GM12864 (cell line): ENCODE results near the gene CACNA2D3.

Source experiments
- DNase-seq: peaks from one replicate; pipeline ENCODE4 v3.0.0-alpha.2; 2011; ENCODE audit warnings: low read depth
- H3K4me3 ChIP-seq: 2 replicates; pipeline ENCODE4 v1.5.1; 2011; ENCODE audit warnings: mild to moderate bottlenecking, low read depth, low read length, control low read depth
- TF ChIP-seq, protein P1 (sequence below): IDR thresholded peaks from 2 replicates; pipeline ENCODE4 v1.5.1; 2011; ENCODE audit warnings: low read depth, mild to moderate bottlenecking, moderate library complexity, low read length, control low read depth, inconsistent platforms; ENCODE audit errors: missing control alignments

Gene CACNA2D3

GRCh38 chr3:54357301-54357700 lies 234.9 kb downstream of the CACNA2D3 start:
- no peak overlapping the region for H3K4me3 ChIP-seq
- TF ChIP-seq, protein P1, sequence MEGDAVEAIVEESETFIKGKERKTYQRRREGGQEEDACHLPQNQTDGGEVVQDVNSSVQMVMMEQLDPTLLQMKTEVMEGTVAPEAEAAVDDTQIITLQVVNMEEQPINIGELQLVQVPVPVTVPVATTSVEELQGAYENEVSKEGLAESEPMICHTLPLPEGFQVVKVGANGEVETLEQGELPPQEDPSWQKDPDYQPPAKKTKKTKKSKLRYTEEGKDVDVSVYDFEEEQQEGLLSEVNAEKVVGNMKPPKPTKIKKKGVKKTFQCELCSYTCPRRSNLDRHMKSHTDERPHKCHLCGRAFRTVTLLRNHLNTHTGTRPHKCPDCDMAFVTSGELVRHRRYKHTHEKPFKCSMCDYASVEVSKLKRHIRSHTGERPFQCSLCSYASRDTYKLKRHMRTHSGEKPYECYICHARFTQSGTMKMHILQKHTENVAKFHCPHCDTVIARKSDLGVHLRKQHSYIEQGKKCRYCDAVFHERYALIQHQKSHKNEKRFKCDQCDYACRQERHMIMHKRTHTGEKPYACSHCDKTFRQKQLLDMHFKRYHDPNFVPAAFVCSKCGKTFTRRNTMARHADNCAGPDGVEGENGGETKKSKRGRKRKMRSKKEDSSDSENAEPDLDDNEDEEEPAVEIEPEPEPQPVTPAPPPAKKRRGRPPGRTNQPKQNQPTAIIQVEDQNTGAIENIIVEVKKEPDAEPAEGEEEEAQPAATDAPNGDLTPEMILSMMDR = no peak
- DNase-seq = no peak

- TF ChIP-seq, protein P1 = no peak
- DNase-seq = no peak
- H3K4me3 ChIP-seq = no peak overlapping the region
These were observed 236.0 kb downstream of the CACNA2D3 start for GRCh38 chr3:54358316-54358715.

DNA sequence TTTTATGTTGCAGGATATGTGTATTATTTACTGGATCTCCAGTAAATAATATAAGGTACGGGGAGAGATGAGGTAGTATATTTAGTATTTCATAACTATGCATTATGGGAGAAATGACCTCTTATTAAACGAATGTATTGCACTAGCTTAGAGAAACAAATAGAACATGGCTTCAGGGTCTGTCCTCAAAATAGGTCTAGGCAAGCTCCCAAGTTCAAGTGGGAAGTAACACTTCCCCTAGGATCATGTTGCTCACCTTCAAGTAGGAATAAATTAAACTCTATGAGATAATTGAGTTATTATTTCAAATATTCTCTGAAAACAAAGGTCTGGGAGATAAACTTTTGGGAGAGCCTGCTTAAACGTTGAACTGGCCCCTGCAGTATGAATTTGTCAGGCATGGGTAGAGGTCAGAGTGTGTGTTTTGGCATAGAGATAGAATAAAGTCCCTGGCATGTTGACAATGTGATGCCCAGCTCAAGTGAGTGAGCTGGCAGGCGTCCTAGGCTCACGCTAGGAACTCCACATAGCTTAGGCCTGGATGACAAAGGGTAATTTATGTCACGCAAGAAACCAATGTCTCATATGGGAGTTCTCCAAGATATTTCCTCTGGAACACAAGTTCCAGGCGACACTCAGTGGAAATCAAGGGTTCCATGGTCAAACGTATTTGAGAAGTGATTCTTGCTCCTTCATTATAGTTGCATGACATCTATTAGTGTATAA lies 236.8 kb downstream of the CACNA2D3 start:
- DNase-seq = no peak
- TF ChIP-seq, protein P1 = no peak
- no peak overlapping the region for H3K4me3 ChIP-seq

DNA sequence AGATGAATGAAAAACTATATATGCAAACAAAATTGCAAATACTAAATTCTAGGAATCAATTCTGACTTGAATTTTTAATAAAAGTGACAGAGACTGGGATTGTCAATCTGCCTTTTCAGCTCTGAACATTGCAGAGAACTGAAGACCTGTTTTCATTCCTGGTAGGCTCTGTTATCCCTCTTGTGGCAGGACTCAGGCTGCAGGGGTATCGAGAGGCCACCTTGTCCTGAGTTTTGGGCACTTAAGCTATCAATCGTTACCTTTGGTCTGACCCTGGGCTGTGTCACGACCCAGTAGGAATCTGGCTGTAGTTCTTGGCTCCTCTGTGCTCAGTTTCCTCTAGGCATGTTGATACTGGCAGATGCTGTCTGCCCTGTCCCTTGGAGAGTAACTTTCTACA lies 238.0 kb downstream of the CACNA2D3 start:
- DNase-seq = no peak
- no peak overlapping the region for H3K4me3 ChIP-seq
- TF ChIP-seq, protein P1 = no peak

GRCh38 chr3:54361746-54362283 lies 239.5 kb downstream of the CACNA2D3 start:
- H3K4me3 ChIP-seq = no peak overlapping the region
- DNase-seq = no peak
- TF ChIP-seq, protein P1 = no peak

DNA sequence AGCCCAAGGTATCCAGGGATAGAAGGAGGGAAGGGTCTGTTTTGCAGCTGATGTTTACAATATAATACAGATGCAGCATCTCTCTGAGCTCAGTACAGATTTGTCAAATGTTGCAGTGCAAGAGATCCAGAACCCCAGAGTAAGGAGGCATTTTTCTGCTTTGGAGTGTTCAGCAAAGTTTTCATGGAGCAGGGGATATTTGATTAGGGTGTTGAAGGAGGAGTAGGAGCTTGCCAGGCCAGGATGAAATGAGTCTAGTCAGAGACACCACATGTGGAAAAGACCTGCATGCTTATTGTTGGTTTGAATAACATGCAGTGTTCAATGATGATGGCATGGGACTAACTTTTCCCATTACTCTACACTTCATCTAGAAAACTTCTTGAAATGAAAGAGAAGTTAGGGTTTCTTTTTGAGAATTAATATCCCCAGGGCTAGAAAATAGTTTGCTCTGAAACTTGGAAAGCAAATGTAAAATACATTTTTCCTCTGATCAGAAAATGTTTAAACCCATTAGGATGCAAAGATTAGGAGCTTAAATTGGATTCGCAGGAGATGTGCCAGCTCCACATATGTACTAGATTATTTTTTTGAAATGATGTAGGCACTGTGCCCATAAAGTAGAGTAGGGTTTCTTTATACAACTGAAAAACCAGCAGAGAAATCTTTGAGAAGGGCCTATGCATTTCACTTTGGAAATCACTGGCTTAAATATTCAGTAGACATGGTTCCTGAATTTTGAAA lies 243.8 kb downstream of the CACNA2D3 start:
- DNase-seq = no peak
- H3K4me3 ChIP-seq = no peak overlapping the region
- TF ChIP-seq, protein P1 = no peak
